HepG2 (cell line): ENCODE measurements around the gene DOK7. TPM values are rescaled to one million over a fixed set of nuclear protein-coding genes. Genes with fewer than 3 reads are reported as not detected.

ENCODE experiments used
- ATAC-seq: fragments of 200-7000 bp; cut with Tn5 transposase; 3 replicates; pipeline ENCODE4 v1.9.1; 2020; ENCODE audit warnings: mild to moderate bottlenecking, moderate library complexity
- BruUV-seq: library from RNA; stranded (reverse); fragments of 400-500 nt; replicated peaks from 2 replicates; lab custom pipeline; 2021; lab: Mats Ljungman, UMichigan
- CTCF ChIA-PET: fragments of 300-600 bp; formaldehyde crosslinking; extraction: SDS; loops from one replicate; lab custom pipeline; 2021; ENCODE audit warnings: low total read pairs, inconsistent platforms, low intra/inter-chr PET ratio; lab: Yijun Ruan, JAX
- POLR2A ChIA-PET: fragments of 350-600 bp; sonication (Branson Sonifier 250); formaldehyde crosslinking; loops from one replicate; lab custom pipeline; 2020; ENCODE audit warnings: antibody characterized with exemption, inconsistent platforms; lab: Yijun Ruan, JAX
- DNase-seq: peaks from one replicate; pipeline ENCODE4 v3.0.0-alpha.2; 2015; ENCODE audit warnings: low spot score
- FAIRE-seq: peaks from 3 replicates; lab custom pipeline; 2011; peaks lifted over from hg19 to GRCh38; lab: Jason Lieb, UNC
- H2AFZ ChIP-seq: one replicate; pipeline ENCODE4 v1.6.1; 2011; ENCODE audit warnings: low read length, inconsistent platforms
- H3K27ac ChIP-seq: fragments of 300-600 bp; 3 replicates; pipeline ENCODE4 v1.8.0; 2011; ENCODE audit warnings: mixed run types, mild to moderate bottlenecking, mixed read lengths, low read length, inconsistent platforms; ENCODE audit not compliant: insufficient read depth; ENCODE audit errors: extremely low read length
- H3K27me3 ChIP-seq, 2 experiments: fragments of 200-600 bp in 1 of 2; 2 replicates in 1 of 2; 3 replicates in 1 of 2; pipeline versions ENCODE4 v1.6.0 to v1.8.0; 2011; ENCODE audit warnings: low read length in 2 of 2, mild to moderate bottlenecking in 2 of 2, moderate library complexity in 2 of 2, inconsistent platforms in 1 of 2; ENCODE audit not compliant: insufficient read depth in 2 of 2, control insufficient read depth in 1 of 2
- H3K36me3 ChIP-seq, 2 experiments: fragments of 200-600 bp in 1 of 2; replicated peaks in 1 of 2; 2 replicates in 1 of 2; 3 replicates in 1 of 2; pipeline versions ENCODE4 v1.5.1 to v1.8.0; 2011; ENCODE audit warnings: low read length in 2 of 2, inconsistent platforms in 1 of 2; ENCODE audit not compliant: insufficient read depth in 2 of 2, control insufficient read depth in 1 of 2
- H3K4me1 ChIP-seq: 2 replicates; pipeline ENCODE4 v1.5.1; 2012; ENCODE audit warnings: low read length, inconsistent platforms; ENCODE audit not compliant: insufficient read depth
- H3K4me2 ChIP-seq: 2 replicates; pipeline ENCODE4 v1.6.0; 2011; ENCODE audit warnings: low read depth, low read length, inconsistent platforms
- H3K4me3 ChIP-seq, 3 experiments: fragments of 200-600 bp in 1 of 3; sonication (generic), shearing (Covaris generic) in 1 of 3; replicated peaks in 1 of 3; 2 replicates each; pipeline ENCODE4 v1.5.1; 2011 to 2016; ENCODE audit warnings: low read length in 3 of 3, inconsistent platforms in 2 of 3, low read depth in 2 of 3, mild to moderate bottlenecking in 2 of 3, control low read depth in 1 of 3, mixed read lengths in 1 of 3; ENCODE audit not compliant: insufficient read depth in 1 of 3
- H3K79me2 ChIP-seq: one replicate; pipeline ENCODE4 v1.6.1; 2011; ENCODE audit warnings: low read length, inconsistent platforms; ENCODE audit not compliant: insufficient read depth
- H3K9ac ChIP-seq: 2 replicates; pipeline ENCODE4 v1.6.0; 2011; ENCODE audit warnings: mild to moderate bottlenecking, low read depth, low read length, inconsistent platforms; ENCODE audit not compliant: insufficient read depth
- H3K9me3 ChIP-seq: 2 replicates; pipeline ENCODE4 v1.5.1; 2012; ENCODE audit warnings: mild to moderate bottlenecking, low read length
- H4K20me1 ChIP-seq: 2 replicates; pipeline ENCODE4 v1.6.0; 2011; ENCODE audit warnings: inconsistent platforms, mild to moderate bottlenecking, low read length, moderate library complexity; ENCODE audit not compliant: insufficient read depth
- ATF3 ChIP-seq: sonication (generic); formaldehyde crosslinking; IDR thresholded peaks from 2 replicates; pipeline ENCODE4 v1.4.0; 2020; ENCODE audit warnings: missing genetic modification reagents
- HOXD1 ChIP-seq: sonication (generic); formaldehyde crosslinking; IDR thresholded peaks from 2 replicates; pipeline ENCODE4 v1.5.0; 2020; ENCODE audit warnings: missing genetic modification reagents
- IKZF4 ChIP-seq: sonication (generic); formaldehyde crosslinking; IDR thresholded peaks from 2 replicates; pipeline ENCODE4 v1.5.1; 2020; ENCODE audit warnings: borderline replicate concordance, mild to moderate bottlenecking, low read depth, missing genetic modification reagents; ENCODE audit errors: not compliant biosample characterization
- KDM5B ChIP-seq: sonication (generic); formaldehyde crosslinking; IDR thresholded peaks from 2 replicates; pipeline ENCODE4 v1.4.0; 2020; ENCODE audit warnings: missing genetic modification reagents, mild to moderate bottlenecking, borderline replicate concordance
- PHF20 ChIP-seq: sonication (generic); formaldehyde crosslinking; IDR thresholded peaks from 2 replicates; pipeline ENCODE4 v1.5.0; 2020; ENCODE audit warnings: mild to moderate bottlenecking, missing genetic modification reagents
- POLR2AphosphoS2 ChIP-seq: IDR thresholded peaks from 2 replicates; pipeline ENCODE4 v1.6.1; 2011; ENCODE audit warnings: low read depth, low read length, improper control_type of control experiment
- SP140L ChIP-seq: sonication (generic); formaldehyde crosslinking; IDR thresholded peaks from 2 replicates; pipeline ENCODE4 v1.4.0; 2020; ENCODE audit warnings: missing genetic modification reagents, borderline replicate concordance
- XRCC5 ChIP-seq: fragments of 200-400 bp; formaldehyde crosslinking; optimal IDR thresholded peaks from 2 replicates; pipeline ENCODE3; 2017; ENCODE audit warnings: mild to moderate bottlenecking, low read length
- ZBTB20 ChIP-seq: sonication (generic); formaldehyde crosslinking; IDR thresholded peaks from 2 replicates; pipeline ENCODE4 v1.8.1; 2023; ENCODE audit warnings: missing genetic modification reagents, low read depth, mild to moderate bottlenecking, borderline replicate concordance
- ZFP62 ChIP-seq: sonication (generic); formaldehyde crosslinking; IDR thresholded peaks from 2 replicates; pipeline ENCODE4 v1.4.0; 2020; ENCODE audit warnings: missing genetic modification reagents
- ZNF326 ChIP-seq: sonication (generic); formaldehyde crosslinking; IDR thresholded peaks from 2 replicates; pipeline ENCODE4 v1.4.0; 2020; ENCODE audit warnings: missing genetic modification reagents, borderline replicate concordance
- ZNF382 ChIP-seq: sonication (generic); formaldehyde crosslinking; IDR thresholded peaks from 2 replicates; pipeline ENCODE4 v1.5.0; 2020; ENCODE audit warnings: missing genetic modification reagents, mild to moderate bottlenecking, borderline replicate concordance
- ZNF557 ChIP-seq: sonication (generic); formaldehyde crosslinking; IDR thresholded peaks from 2 replicates; pipeline ENCODE4 v1.4.0; 2020; ENCODE audit warnings: missing genetic modification reagents
- ZNF616 ChIP-seq: sonication (generic); formaldehyde crosslinking; IDR thresholded peaks from 2 replicates; pipeline ENCODE4 v1.5.0; 2020; ENCODE audit warnings: low read depth, mild to moderate bottlenecking, missing genetic modification reagents
- ZNF775 ChIP-seq: sonication (generic); formaldehyde crosslinking; IDR thresholded peaks from 2 replicates; pipeline ENCODE4 v1.4.0; 2020; ENCODE audit warnings: missing genetic modification reagents, mild to moderate bottlenecking, moderate library complexity, borderline replicate concordance
- ZNF780A ChIP-seq: sonication (generic); formaldehyde crosslinking; IDR thresholded peaks from 2 replicates; pipeline ENCODE4 v1.8.0; 2022; ENCODE audit warnings: mild to moderate bottlenecking, missing genetic modification reagents, moderate library complexity
- ZSCAN21 ChIP-seq: sonication (generic); formaldehyde crosslinking; IDR thresholded peaks from 2 replicates; pipeline ENCODE4 v1.8.0; 2022; ENCODE audit warnings: mild to moderate bottlenecking, missing genetic modification reagents, moderate library complexity, borderline replicate concordance
- ZSCAN30 ChIP-seq: sonication (generic); formaldehyde crosslinking; IDR thresholded peaks from 2 replicates; pipeline ENCODE4 v1.5.0; 2020; ENCODE audit warnings: mild to moderate bottlenecking, missing genetic modification reagents
- ZXDC ChIP-seq: sonication (generic); formaldehyde crosslinking; IDR thresholded peaks from 2 replicates; pipeline ENCODE4 v1.5.0; 2020; ENCODE audit warnings: mild to moderate bottlenecking, missing genetic modification reagents
- WGBS: methylation state at CpG from one replicate; pipeline ENCODE4 v1.1.6; 2017; ENCODE audit warnings: low lambda C conversion rate; 5-methylcytosine and 5-hydroxymethylcytosine counted together
- in situ Hi-C: cut with HindIII; loops from 2 replicates; pipeline ENCODE4 v1.10.0; 2017; ENCODE audit warnings: low pct_unique_long_range_greater_than_20kb; ENCODE audit not compliant: extremely low pct_ligation_motif_present
- intact Hi-C: fragments of 100-400 bp; cut with micrococcal nuclease; formaldehyde crosslinking; loops from one replicate; pipeline ENCODE4 v1.10.0; 2022; ENCODE audit not compliant: unreplicated experiment
- polyA plus RNA-seq, 8 experiments: library from polyadenylated mRNA; depleted of rRNA in 3 of 8; stranded (reverse) in 7 of 8; unstranded in 1 of 8; fragments of >200 nt; fragmentation: Illumina TruSeq in 4 of 8; extraction: Trizol in 4 of 8; gene quantifications; 2 replicates each; pipeline versions ENCODE4 v1.2.1 to v1.2.3, GENCODE V29; 2011 to 2016; ENCODE audit warnings: low read depth in 4 of 8, missing spikeins in 1 of 8, mixed read lengths in 1 of 8; ENCODE audit not compliant: insufficient read depth in 1 of 8
- total RNA-seq, 5 experiments: library from RNA; depleted of rRNA; stranded (reverse); fragments of >200 nt; fragmentation: Illumina TruSeq; extraction: Trizol; gene quantifications; 2 replicates each; pipeline ENCODE4 v1.2.3, GENCODE V29; 2016; ENCODE audit warnings: low read depth in 1 of 5
- TF ChIP-seq, protein P1 (sequence below): sonication (generic); formaldehyde crosslinking; IDR thresholded peaks from 2 replicates; pipeline ENCODE4 v1.4.0; 2020; ENCODE audit warnings: mild to moderate bottlenecking, low read depth, missing genetic modification reagents

The DOK7 gene
- total and polyA plus RNA-seq, 2 of the 13 experiments (the other 11 are each of a cell fraction or from before 2014, with no cell fraction given) = 0.03 to 0.07 TPM

DNA sequence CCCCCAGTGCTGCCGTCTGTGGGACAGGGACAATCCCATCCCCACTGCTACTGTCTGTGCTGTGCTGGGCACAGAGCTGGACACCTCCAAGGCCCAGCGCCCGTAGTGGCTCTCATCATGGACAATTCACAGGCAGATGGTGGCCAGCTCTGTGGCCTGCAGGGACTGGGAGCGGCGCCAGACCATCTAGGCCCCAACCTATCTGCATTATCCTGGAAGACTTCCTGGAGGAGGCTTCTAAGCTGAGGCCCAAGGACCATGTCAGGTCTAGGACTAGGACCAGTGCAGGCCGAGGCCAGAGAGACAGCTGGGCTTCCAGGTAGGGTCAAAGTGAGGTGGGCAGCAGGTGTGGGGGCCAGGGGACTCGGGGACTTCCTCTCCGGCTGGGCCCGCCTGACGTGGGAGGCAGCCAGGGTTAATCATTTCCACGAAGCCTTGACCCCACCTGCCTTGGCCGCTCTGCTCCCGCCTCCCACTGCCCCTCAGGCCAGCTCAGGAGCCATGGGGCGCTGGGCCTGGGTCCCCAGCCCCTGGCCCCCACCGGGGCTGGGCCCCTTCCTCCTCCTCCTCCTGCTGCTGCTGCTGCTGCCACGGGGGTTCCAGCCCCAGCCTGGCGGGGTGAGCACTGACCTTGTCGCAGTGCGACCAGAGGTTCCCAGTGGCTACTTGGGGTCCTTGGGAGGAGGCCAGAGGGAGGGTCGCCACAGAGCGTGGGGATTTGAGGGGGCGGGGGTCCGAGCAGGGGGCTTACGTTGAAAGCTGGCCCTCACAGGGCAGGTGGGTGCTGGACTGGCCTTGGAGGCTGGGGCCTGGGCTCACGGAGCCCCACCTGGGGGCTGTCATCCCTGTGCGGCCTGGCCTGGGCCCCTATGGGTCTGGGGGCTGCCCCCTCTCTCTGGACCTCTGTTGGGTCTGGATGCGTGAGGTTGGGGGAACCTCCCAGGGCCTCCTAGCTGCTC, 21.3 kb upstream of the DOK7 start, which contains the start of gene HGFAC:
HGFAC (plus strand) TSS at position 468 of the 959 bp plus-strand sequence; CDS start at position 502, 34 bp downstream.
- Histone ChIP-seq H3K9me3 (no peaks in the 10 kb centered on the region), H2AFZ (no peak within 1 kb of the TSS), H4K20me1 (no peaks in the 10 kb centered on the region), H3K36me3 (no peaks in the 10 kb centered on the region; a peak in 1 of 5 replicates), H3K9ac (peak within 1 kb of the TSS; percentile 75), H3K27me3 (no peaks in the 10 kb centered on the region), H3K4me1 (peaks cover 51% of the 10 kb centered on the region), H3K4me3 (peak within 1 kb of the TSS; percentile 52 to 71 (median 61)), H3K4me2 (peak within 1 kb of the TSS; percentile 96), H3K79me2 (no peaks in the 10 kb centered on the region), H3K27ac (peak within 1 kb of the TSS; percentile 89)
- in situ Hi-C loops = no loop called here
- 7% methylated on average over 9 of the region's 27 CpGs for WGBS
- DNase-seq (peak; percentile 52), FAIRE-seq (peak; percentile 56), ATAC-seq (peak; percentile 57)
- intact Hi-C loops = loop anchor here (2.0 to 5.0 kb wide), 4 partner anchors 34 to 334 kb away; partner anchors contain the start of gene RGS12
- CTCF ChIA-PET = interaction anchor here (2.9 kb wide), 1 partner anchor 96 kb away, joined by 54 read pairs; no protein-coding TSS in a partner anchor
- TSS peak; percentile 81 for BruUV-seq
- POLR2A ChIA-PET = interaction anchor here (1.2 to 3.5 kb wide), 7 partner anchors 10 to 95 kb away, joined by 3 to 22 read pairs (median 6); no protein-coding TSS in a partner anchor
- no peak for TF ChIP-seq ATF3
- no peak for TF ChIP-seq ZFP62 (CRISPR knock-in tag)
- TF ChIP-seq ZNF326 (CRISPR knock-in tag) = no peak
- TF ChIP-seq, protein P1, sequence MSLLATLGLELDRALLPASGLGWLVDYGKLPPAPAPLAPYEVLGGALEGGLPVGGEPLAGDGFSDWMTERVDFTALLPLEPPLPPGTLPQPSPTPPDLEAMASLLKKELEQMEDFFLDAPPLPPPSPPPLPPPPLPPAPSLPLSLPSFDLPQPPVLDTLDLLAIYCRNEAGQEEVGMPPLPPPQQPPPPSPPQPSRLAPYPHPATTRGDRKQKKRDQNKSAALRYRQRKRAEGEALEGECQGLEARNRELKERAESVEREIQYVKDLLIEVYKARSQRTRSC (CRISPR knock-in tag) = no peak
- TF ChIP-seq ZSCAN30 (CRISPR knock-in tag) = no peak
- peak; percentile 24; the same call in 1 of the 2 replicates for TF ChIP-seq PHF20 (CRISPR knock-in tag)
- TF ChIP-seq ZNF557 (CRISPR knock-in tag) = no peak
- no peak for TF ChIP-seq XRCC5
- no peak for TF ChIP-seq SP140L (CRISPR knock-in tag)
- no peak for TF ChIP-seq ZSCAN21 (CRISPR knock-in tag)
- TF ChIP-seq ZNF775 = no peak
- TF ChIP-seq ZBTB20 (CRISPR knock-in tag) = 0 out of 2 replicates have a peak, but pooled peaks have one; percentile 41
- TF ChIP-seq ZNF616 (CRISPR knock-in tag) = no peak; the same call in 1 of the 2 replicates
- TF ChIP-seq IKZF4 (CRISPR knock-in tag) = no peak
- no peak for TF ChIP-seq ZNF382
- 0 out of 2 replicates have a peak, but pooled peaks have one; percentile 22 for TF ChIP-seq HOXD1 (CRISPR knock-in tag)
- TF ChIP-seq POLR2AphosphoS2 = no peak
- no peak for TF ChIP-seq ZNF780A (CRISPR knock-in tag)
- TF ChIP-seq ZXDC = no peak
- peak; percentile 65 for TF ChIP-seq KDM5B
